ENCODE data around the gene HOXA5.

HOXA5 gene

GRCh38 chr7:27117887-27118491 lies 25.5 kb downstream of the HOXA5 start:
- no peak for DNase-seq (ENCODE audit: low spot score)

GRCh38 chr7:27116962-27117886 lies 26.3 kb downstream of the HOXA5 start:
- DNase-seq (ENCODE audit: low spot score) = no peak

GRCh38 chr7:27116031-27116961 lies 27.2 kb downstream of the HOXA5 start:
- DNase-seq (ENCODE audit: low spot score) = no peak

- peak; percentile 74 for DNase-seq (ENCODE audit: low spot score)
Observed at GRCh38 chr7:27115221-27116026, 28.1 kb downstream of the HOXA5 start.

- DNase-seq (ENCODE audit: low spot score) = no peak
Observed at GRCh38 chr7:27114881-27115220, 28.6 kb downstream of the HOXA5 start.

GRCh38 chr7:27113991-27114769 lies 29.3 kb downstream of the HOXA5 start:
- DNase-seq (ENCODE audit: low spot score) = no peak

- DNase-seq (ENCODE audit: low spot score) = peak; percentile 76
Observed at GRCh38 chr7:27112955-27113949, 30.2 kb downstream of the HOXA5 start.

GRCh38 chr7:27112361-27112760 lies 31.1 kb downstream of the HOXA5 start:
- DNase-seq (ENCODE audit: low spot score) = no peak

- no peak for DNase-seq (ENCODE audit: low spot score)
Observed at GRCh38 chr7:27111751-27112277, 31.7 kb downstream of the HOXA5 start.

- no peak for DNase-seq (ENCODE audit: low spot score)
Observed at GRCh38 chr7:27111042-27111750, 32.3 kb downstream of the HOXA5 start.

- peak; percentile 79 for DNase-seq (ENCODE audit: low spot score)
Observed at GRCh38 chr7:27110186-27111031, 33.1 kb downstream of the HOXA5 start.

- DNase-seq (ENCODE audit: low spot score) = no peak
Observed at GRCh38 chr7:27109466-27110185, 33.9 kb downstream of the HOXA5 start.

GRCh38 chr7:27108390-27109127 lies 34.9 kb downstream of the HOXA5 start:
- DNase-seq (ENCODE audit: low spot score) = peak; percentile 69

GRCh38 chr7:27107391-27108381 lies 35.8 kb downstream of the HOXA5 start:
- DNase-seq (ENCODE audit: low spot score) = no peak

- no peak for DNase-seq (ENCODE audit: low spot score)
Observed at GRCh38 chr7:27106901-27107240, 36.6 kb downstream of the HOXA5 start.
